NK-92 treated with Interleukin-12 subunit alpha and Interleukin-12 subunit beta, amount 100 ng/mL, for 24 hours (cell line): ENCODE measurements around the gene CYP2J2.
"Not testable (repeated sequence)": the region's sequence is repeated elsewhere in the genome, so short reads cannot be mapped to it uniquely, and the experiment has no call there.

Source experiments
- DNase-seq: peaks from one replicate; lab custom pipeline; 2025; lab: John Stamatoyannopoulos, UW

The CYP2J2 gene

GRCh38 chr1:59926381-59927123 is at the start of gene CYP2J2:
TSS of gene CYP2J2 (minus strand) at chr1:59926773. CDS start at chr1:59926746, 27 bp downstream.
- no peak for DNase-seq

- DNase-seq: no peak
These were observed 47.1 kb upstream of the CYP2J2 start for GRCh38 chr1:59973719-59974118.

GRCh38 chr1:59972216-59972927 is 45.8 kb upstream of the CYP2J2 start:
- no peak for DNase-seq

- no peak for DNase-seq
These were observed 44.9 kb upstream of the CYP2J2 start for GRCh38 chr1:59971464-59971911.

GRCh38 chr1:59969542-59970175 is 43.1 kb upstream of the CYP2J2 start:
- not testable (repeated sequence) for DNase-seq

GRCh38 chr1:59968746-59969145 is 42.2 kb upstream of the CYP2J2 start:
- DNase-seq: not testable (repeated sequence)

- no peak for DNase-seq
These were observed 41.2 kb upstream of the CYP2J2 start for GRCh38 chr1:59967780-59968179.

- DNase-seq: no peak
These were observed 40.6 kb upstream of the CYP2J2 start for GRCh38 chr1:59967141-59967697.

- DNase-seq: no peak
These were observed 25.5 kb upstream of the CYP2J2 start for GRCh38 chr1:59952065-59952464.

- no peak for DNase-seq
These were observed 23.1 kb upstream of the CYP2J2 start for GRCh38 chr1:59949648-59950047.

- no peak for DNase-seq
These were observed 22.4 kb upstream of the CYP2J2 start for GRCh38 chr1:59948990-59949389.

- DNase-seq: no peak
These were observed 20.7 kb upstream of the CYP2J2 start for GRCh38 chr1:59947047-59947938.

GRCh38 chr1:59945790-59946189 is 19.2 kb upstream of the CYP2J2 start:
- DNase-seq: no peak

- DNase-seq: no peak
These were observed 12.8 kb upstream of the CYP2J2 start for GRCh38 chr1:59939393-59939792.

GRCh38 chr1:59937636-59938210 is 11.2 kb upstream of the CYP2J2 start:
- DNase-seq: no peak

GRCh38 chr1:59936358-59936821 is 9.8 kb upstream of the CYP2J2 start:
- DNase-seq: no peak

- no peak for DNase-seq
These were observed 2.4 kb upstream of the CYP2J2 start for GRCh38 chr1:59928996-59929395.

- no peak for DNase-seq
These were observed 640 bp upstream of the CYP2J2 start for GRCh38 chr1:59927213-59927612.

GRCh38 chr1:59924653-59925052 is 1.9 kb downstream of the CYP2J2 start:
- DNase-seq: no peak

GRCh38 chr1:59921258-59921899 is 5.2 kb downstream of the CYP2J2 start:
- DNase-seq: not testable (repeated sequence)

- no peak for DNase-seq
These were observed 6.8 kb downstream of the CYP2J2 start for GRCh38 chr1:59919746-59920145.
